Activated T-cell treated with anti-CD3 and anti-CD28 coated beads, Interleukin-2, amount 50 U/mL, for 24 hours (primary cell): Measurements from ENCODE around the gene NLRP6.
"Not testable (repeated sequence)": the region's sequence is repeated elsewhere in the genome, so short reads cannot be mapped to it uniquely, and the experiment has no call there.

Experiments
- DNase-seq: peaks from one replicate; pipeline ENCODE4 v3.0.0-alpha.2; 2020
- H3K27ac Mint-ChIP-seq: 2 replicates; pipeline ENCODE4 v1.8.0; 2020; ENCODE audit warnings: mild to moderate bottlenecking, mixed read lengths
- H3K27me3 Mint-ChIP-seq: 2 replicates; pipeline ENCODE4 v1.8.0; 2020; ENCODE audit warnings: mixed read lengths
- H3K36me3 Mint-ChIP-seq: 2 replicates; pipeline ENCODE4 v1.8.0; 2020; ENCODE audit warnings: low read depth, mixed read lengths
- H3K4me1 Mint-ChIP-seq: 2 replicates; pipeline ENCODE4 v1.8.0; 2020; ENCODE audit warnings: low read depth, mixed read lengths
- H3K4me3 Mint-ChIP-seq: 2 replicates; pipeline ENCODE4 v1.8.0; 2020; ENCODE audit warnings: mild to moderate bottlenecking, moderate library complexity, mixed read lengths
- H3K9me3 Mint-ChIP-seq: 2 replicates; pipeline ENCODE4 v1.8.0; 2020; ENCODE audit warnings: mixed read lengths

NLRP6 gene

DNA sequence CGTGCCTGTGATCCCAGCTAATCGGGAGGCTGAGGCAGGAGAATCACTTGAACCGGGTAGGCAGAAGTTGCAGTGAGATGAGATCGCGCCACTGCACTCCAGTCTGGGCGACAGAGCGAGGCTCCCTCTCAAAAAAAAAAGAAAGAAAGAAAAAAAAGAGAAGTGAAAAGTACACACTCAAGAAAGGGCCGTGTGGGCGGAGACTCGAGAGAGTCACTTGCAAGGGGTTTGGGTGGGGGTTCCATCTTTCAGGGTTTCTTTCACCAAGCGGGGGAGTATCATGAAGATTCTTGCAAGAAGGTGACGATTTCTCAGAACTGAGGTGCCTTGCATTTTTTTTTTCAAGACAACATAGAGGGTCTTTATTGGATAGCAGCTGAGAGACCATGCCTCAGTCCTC, 25.2 kb downstream of the NLRP6 start:
- H3K4me1 Mint-ChIP-seq: peaks cover 44% of the 10 kb centered on the region
- peaks cover 5% of the 10 kb centered on the region for H3K36me3 Mint-ChIP-seq
- H3K27ac Mint-ChIP-seq: no peak overlapping the region
- no peak overlapping the region for H3K4me3 Mint-ChIP-seq
- no peak for DNase-seq
- no peaks in the 10 kb centered on the region for H3K27me3 Mint-ChIP-seq
- no peaks in the 10 kb centered on the region for H3K9me3 Mint-ChIP-seq

DNA sequence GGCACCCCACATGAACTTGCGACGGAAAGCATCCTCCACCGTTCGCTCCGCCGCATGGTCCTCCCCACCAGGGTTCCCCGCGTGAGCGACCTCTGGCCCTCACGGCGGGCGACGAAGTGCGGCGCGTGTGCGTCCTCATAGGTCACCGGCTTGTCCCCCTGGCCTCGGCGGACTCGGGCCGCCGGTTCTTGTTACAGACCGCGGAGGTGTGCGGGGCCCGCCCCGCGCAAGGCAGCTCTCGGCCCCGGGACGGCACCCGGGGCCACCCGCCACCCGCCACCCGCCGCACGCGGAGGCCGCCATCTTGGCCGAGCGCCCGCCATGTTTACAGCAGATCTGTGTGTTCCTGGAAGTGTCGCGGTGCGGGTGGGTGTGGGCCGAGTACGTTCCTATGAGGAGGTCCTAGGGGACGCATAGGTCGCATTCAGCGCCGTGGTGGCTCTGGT, 25.9 kb downstream of the NLRP6 start:
- DNase-seq: no peak
- peaks cover 12% of the 10 kb centered on the region for H3K36me3 Mint-ChIP-seq
- no peaks in the 10 kb centered on the region for H3K27me3 Mint-ChIP-seq
- no peaks in the 10 kb centered on the region for H3K9me3 Mint-ChIP-seq
- no peak overlapping the region for H3K4me3 Mint-ChIP-seq
- H3K4me1 Mint-ChIP-seq: peaks cover 45% of the 10 kb centered on the region
- H3K27ac Mint-ChIP-seq: no peak overlapping the region

DNA sequence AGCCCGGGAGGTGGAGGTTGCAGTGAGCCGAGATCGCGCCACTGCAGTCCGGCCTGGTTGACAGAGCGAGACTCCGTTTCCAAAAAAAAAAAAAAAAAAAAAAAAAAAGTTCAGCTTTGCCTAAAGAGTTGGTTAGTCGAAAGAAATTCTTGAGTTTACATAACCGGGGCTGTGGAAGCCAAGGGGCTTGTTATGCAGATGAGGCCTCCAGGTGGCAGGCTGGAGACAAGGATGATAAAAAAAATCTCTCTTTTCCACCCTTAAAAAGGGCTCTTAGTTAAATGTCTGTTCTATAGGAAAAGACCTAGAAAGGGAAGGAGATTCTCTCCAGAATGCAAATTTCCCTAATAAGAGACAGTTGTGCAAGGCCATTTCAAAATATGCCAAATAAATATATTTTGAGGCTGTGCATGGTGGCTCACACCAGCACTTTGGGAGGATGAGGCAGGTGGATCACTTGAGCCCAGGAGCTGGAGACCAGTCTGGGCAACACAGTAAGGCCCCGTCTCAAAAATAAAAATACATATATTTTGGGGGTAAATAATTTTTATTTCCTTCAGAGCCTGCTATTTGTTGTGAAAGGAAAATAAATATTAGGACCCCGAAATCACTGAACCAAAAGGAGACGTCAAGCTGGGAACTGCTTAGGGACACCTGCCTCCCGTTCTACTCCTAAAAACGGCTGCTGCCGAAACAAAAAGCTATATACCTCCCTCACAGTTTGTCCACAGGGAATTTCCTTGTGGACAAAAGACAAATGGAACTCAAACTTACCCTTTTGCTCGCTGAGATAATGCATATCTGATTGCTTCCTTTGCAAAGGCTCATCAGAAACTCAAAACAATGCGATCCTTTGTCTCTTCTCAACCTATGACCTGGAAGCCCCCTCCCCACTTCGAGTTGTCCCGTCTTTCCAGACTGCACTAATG, 27.0 kb downstream of the NLRP6 start:
- Mint-ChIP-seq H3K27ac (no peak overlapping the region), H3K36me3 (peaks cover 22% of the 10 kb centered on the region), H3K27me3 (no peaks in the 10 kb centered on the region), H3K4me1 (peaks cover 52% of the 10 kb centered on the region), H3K4me3 (no peak overlapping the region), H3K9me3 (no peaks in the 10 kb centered on the region)
- DNase-seq: peak; percentile 60

DNA sequence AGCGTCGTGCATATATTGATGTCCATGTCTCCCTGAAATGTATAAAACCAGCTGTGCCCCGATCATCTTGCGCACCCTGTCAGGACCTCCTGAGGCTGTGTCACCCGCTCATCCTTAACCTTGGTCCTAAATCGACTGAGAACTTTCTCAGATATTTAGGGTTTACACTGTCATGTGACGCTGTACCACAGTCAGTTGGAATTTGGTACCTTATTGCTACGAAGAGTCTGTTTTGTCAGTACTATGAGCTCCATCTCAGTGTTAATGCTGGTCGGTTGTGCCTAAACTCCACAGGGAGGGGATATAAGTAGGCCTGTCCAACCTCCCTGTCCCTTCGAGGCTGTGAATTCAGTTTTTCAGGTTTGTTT, 27.6 kb downstream of the NLRP6 start:
- Mint-ChIP-seq H3K9me3 (no peaks in the 10 kb centered on the region), H3K36me3 (peaks cover 22% of the 10 kb centered on the region), H3K4me1 (peaks cover 52% of the 10 kb centered on the region), H3K27ac (peak overlapping the region; percentile 37), H3K4me3 (no peak overlapping the region), H3K27me3 (no peaks in the 10 kb centered on the region)
- DNase-seq: no peak

DNA sequence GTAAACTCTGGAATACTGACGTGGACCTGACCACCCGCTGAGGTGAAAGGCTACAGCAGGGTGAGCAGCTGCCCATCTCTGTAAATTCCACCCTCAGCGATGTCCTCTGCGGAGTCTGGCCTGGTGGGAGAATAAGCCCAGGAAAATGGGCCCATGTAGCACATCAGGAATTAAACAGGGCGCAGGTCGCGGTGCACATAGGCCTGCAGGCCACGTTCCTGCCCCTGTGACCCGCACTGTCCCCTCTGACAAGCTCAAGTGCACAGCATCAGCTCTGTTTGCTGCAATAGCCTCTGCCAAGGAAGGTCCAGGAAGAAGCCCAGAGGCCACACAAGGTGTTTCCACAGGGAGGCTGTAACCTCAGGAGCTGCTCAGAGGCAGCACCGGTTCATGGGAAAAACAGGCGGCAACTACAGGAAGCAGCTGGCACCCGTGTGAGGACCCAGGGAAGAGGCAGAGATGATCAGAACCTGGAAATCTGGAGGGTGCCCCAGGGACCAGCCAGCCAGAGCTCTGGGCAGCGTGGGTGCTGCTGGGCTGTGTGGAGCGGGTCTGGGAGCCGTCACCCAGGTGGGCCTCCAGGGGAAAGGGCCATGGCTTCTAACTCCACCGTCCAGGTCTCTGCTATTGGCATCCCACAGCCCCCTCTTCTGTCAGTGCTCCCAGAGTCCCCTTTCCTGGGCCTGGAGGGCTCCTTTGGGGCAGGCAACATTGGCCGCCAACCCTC, 28.6 kb downstream of the NLRP6 start:
- H3K4me1 Mint-ChIP-seq: peaks cover 55% of the 10 kb centered on the region

DNA sequence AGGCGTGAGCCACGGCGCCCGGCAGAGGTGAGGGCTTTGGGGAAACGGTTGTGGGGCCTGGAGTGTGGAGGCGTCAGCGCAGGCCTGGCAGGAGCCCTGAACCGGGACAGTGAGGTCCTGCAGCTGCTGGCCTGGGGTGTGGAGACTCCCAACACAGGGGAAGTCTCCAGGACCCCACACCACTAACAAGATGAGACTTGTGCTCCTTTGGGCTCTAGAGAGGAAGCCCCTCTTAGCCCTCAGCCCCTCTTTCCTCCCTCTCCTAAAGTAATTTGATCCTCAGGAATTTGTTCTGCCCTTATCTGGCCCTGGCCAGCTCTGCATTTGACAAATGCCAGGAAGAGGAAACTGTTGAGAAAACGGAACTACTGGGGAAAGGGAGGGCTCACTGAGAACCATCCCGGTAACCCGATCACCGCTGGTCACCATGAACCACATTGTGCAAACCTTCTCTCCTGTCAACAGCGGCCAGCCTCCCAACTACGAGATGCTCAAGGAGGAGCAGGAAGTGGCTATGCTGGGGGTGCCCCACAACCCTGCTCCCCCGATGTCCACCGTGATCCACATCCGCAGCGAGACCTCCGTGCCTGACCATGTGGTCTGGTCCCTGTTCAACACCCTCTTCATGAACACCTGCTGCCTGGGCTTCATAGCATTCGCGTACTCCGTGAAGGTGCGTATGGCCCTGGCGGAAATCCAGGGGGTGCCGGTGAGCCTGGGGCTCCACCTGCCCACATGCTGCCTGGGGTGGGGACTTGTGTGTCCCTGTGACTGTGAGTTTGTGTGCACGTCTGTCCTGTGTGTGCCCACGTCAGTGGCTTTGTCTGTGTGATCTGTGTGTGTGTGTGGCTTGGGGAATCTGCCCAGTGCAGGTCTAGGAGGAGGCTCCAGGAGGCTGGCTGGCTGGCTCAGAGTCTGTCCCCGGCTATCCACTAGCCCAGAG, 29.8 kb downstream of the NLRP6 start, which contains the start of gene IFITM2:
Gene IFITM2 (plus strand): TSS at position 51 of the 943 bp plus-strand sequence. CDS start 377 bp downstream, at position 428.
- H3K36me3 Mint-ChIP-seq: peaks cover 22% of the 10 kb centered on the region
- not testable (repeated sequence) for H3K27me3 Mint-ChIP-seq, H3K9me3 Mint-ChIP-seq
- H3K4me1 Mint-ChIP-seq: peaks cover 60% of the 10 kb centered on the region
- peak; percentile 72 for DNase-seq
- H3K27ac Mint-ChIP-seq: peak within 1 kb of the TSS; percentile 96
- H3K4me3 Mint-ChIP-seq: peak within 1 kb of the TSS; percentile 91

More for the DNA sequence above, 28.6 kb downstream of the NLRP6 start:
- H3K4me3 Mint-ChIP-seq: peak overlapping the region; percentile 91
- DNase-seq: no peak
- peaks cover 22% of the 10 kb centered on the region for H3K36me3 Mint-ChIP-seq
- no peaks in the 10 kb centered on the region for H3K27me3 Mint-ChIP-seq
- H3K27ac Mint-ChIP-seq: peak overlapping the region; percentile 77
- no peaks in the 10 kb centered on the region for H3K9me3 Mint-ChIP-seq

DNA sequence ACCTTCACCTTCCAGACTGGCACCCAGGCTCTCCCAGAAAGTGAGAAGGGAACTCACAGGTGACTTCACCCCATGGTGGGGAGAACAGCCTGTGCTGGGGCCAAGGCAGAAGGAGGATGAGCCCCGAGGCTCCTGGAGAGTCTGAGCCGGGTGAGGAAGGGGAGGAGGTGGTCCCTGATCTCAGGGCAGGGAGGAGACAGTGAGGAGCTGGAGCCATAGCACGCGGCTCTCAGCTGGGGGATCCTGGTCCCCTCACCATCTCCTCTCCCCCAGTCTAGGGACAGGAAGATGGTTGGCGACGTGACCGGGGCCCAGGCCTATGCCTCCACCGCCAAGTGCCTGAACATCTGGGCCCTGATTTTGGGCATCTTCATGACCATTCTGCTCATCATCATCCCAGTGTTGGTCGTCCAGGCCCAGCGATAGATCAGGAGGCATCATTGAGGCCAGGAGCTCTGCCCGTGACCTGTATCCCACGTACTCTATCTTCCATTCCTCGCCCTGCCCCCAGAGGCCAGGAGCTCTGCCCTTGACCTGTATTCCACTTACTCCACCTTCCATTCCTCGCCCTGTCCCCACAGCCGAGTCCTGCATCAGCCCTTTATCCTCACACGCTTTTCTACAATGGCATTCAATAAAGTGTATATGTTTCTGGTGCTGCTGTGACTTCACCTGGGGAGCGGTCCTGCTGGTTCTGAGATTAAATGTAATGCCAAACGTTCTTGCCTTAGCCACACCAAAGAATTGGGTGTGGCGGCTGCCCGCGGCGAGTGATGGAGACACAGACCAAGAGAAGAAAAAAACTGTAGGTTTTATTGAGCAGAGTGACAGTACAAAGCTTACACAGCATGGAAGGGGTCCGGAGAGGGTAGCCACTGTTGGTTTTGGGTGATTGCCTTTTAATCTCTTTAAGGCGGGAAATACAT, 30.8 kb downstream of the NLRP6 start:
- DNase-seq: peak; percentile 58
- not testable (repeated sequence) for H3K27me3 Mint-ChIP-seq, H3K9me3 Mint-ChIP-seq
- Mint-ChIP-seq H3K27ac (peak overlapping the region; percentile 96), H3K4me3 (peak overlapping the region; percentile 91), H3K36me3 (peaks cover 29% of the 10 kb centered on the region), H3K4me1 (peaks cover 62% of the 10 kb centered on the region)

DNA sequence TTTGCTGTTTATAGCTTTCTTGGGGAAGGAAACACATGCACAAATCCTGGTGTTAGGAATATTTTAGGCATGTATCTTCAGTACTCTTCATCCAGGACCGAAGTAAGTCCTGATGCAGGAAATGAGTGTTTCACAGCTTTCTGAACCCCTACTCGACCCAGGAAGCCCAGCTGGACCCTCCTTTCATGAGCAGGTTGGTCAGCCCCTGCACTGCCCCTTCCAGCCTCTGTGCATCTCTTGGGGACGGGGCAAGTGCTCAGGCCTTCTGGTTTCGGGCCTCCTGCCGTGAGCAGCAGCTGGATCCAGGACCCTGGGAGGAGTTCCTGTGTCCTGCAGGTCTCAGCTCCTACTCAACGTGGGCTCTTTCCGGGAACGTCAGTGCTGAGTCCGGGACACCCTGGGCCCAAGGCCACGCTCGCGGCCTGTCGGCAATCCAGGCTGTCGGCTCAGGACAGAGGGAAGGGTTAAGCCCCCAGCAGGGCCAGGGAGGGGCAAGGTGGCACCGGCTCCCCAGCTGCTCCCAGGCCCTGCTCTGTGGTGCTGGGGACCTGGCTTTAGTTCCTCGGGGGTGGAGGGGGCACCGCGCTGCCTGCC, 31.9 kb downstream of the NLRP6 start:
- Mint-ChIP-seq H3K27ac (peak overlapping the region; percentile 96), H3K4me3 (peak overlapping the region; percentile 91), H3K36me3 (peaks cover 39% of the 10 kb centered on the region), H3K4me1 (peaks cover 57% of the 10 kb centered on the region)
- H3K9me3 Mint-ChIP-seq, DNase-seq, H3K27me3 Mint-ChIP-seq: not testable (repeated sequence)

DNA sequence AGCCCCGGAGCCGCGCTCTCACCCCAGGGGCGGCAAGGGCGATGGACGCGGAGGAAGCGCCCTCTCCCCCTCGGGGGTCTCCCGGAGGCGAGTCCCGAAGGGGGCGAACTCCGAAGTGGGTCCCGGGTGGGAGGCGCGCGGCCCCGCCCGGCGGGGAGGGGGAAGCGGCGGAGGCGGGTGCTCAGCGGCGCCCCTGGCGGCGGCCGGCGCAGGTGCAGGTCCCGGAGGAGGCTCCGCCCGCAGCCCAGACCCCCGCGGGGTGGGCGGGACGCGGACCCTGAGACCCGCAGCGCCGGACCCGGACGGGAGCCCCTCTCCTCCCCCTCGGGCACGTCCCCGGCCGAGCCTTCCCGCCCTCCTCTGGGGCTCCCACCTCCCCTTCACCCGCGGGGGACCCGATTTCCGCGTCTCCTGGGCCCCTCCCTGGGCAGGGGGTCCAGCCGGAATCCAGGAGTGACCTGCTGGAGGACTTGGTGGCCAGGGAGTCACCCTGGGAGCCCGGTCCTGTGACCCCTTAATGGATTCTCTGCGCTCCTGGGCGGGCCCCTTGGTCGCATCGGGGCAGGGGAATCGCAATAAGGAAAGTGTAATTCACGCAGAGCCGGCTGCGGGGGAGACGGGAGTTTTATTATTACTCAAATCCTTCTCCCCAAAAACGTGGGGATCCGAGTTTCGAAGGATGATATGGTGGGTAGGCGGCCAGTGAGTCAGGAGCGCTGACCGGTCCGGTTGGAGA, 33.0 kb downstream of the NLRP6 start:
- not testable (repeated sequence) for H3K9me3 Mint-ChIP-seq, H3K27me3 Mint-ChIP-seq, DNase-seq
- peak overlapping the region; percentile 95 for H3K4me3 Mint-ChIP-seq
- H3K27ac Mint-ChIP-seq: peak overlapping the region; percentile 98
- peaks cover 46% of the 10 kb centered on the region for H3K36me3 Mint-ChIP-seq
- peaks cover 48% of the 10 kb centered on the region for H3K4me1 Mint-ChIP-seq

DNA sequence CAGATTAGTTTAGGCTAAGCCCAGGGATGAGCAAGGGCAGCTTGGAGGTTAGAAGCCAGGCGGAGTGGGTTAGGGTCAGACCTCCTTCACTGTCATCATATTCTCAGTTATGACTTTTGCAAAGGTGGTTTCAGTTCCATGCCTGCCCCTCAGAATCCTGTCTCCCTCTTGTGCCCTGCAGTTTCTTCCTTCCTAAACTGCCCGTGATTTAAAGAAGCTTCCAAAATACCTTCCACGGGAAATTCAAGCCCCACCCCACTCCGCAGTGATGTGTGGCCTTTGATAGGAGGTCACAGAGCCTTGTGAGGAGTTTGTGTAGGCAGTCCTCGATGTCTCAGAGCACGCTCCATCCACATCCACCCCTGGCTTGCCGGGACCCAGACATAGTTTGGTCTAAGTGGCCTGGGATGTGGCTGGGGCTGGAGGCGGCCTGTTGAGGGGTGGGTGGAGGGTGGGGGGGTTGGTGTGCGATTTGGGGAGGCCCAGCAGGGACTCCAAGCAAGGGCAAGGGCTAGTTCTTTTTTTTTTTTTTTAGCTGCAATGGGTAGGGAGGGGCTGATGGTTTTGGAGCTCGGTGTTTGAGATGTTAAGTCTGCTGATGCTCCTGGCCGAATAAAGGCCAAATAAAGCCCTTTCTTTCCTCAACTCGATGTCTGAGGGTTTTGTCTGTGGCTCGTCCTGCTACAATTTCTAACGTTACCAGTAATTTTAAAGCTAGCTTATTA, 34.0 kb downstream of the NLRP6 start:
- Mint-ChIP-seq H3K36me3 (peaks cover 56% of the 10 kb centered on the region), H3K4me1 (peaks cover 48% of the 10 kb centered on the region), H3K27me3 (no peaks in the 10 kb centered on the region), H3K27ac (peak overlapping the region; percentile 98), H3K4me3 (peak overlapping the region; percentile 95), H3K9me3 (no peaks in the 10 kb centered on the region)
- DNase-seq: peak; percentile 64

DNA sequence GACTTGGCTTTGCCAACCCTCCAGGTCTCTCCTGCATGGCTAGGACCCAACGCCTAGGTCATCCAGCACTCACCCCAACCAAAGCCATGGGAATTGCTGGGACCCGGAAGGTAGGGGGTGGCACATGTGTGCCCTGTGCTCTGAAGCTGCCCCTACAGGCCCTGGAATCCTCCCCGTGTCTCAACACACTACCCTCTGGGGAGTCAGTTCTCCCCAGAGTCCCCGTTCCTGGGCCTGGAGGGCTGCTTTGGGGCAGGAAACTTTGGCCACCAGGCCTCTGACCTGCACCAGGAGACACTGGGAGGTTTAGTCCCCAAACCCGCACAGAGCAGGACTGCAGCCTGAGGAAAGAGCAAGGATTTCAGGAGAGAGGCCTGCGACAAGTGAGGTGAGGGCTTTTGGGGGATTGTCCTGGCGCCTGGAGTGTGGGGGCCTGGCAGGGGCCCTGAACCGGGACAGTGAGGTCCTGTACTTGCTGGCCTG, 35.1 kb downstream of the NLRP6 start:
- Mint-ChIP-seq H3K4me3 (peak overlapping the region; percentile 95), H3K27ac (peak overlapping the region; percentile 98), H3K36me3 (peaks cover 58% of the 10 kb centered on the region), H3K4me1 (peaks cover 48% of the 10 kb centered on the region), H3K27me3 (no peaks in the 10 kb centered on the region), H3K9me3 (no peaks in the 10 kb centered on the region)
- DNase-seq: peak; percentile 60
